Gastroesophageal sphincter (tissue), 3 donors: ENCODE results near the gene LPP.

Source experiments
- CTCF ChIP-seq, 4 experiments: fragments of 200-600 bp in 2 of 4; fragments of 450-650 bp in 2 of 4; sonication (generic) in 1 of 4; IDR thresholded peaks; one replicate each; pipeline ENCODE4 v1.5.1; 2017 to 2019; ENCODE audit warnings: antibody characterized with exemption in 4 of 4, mild to moderate bottlenecking in 2 of 4, moderate library complexity in 2 of 4
- EP300 ChIP-seq: sonication (generic); formaldehyde crosslinking; IDR thresholded peaks from one replicate; pipeline ENCODE4 v1.6.1; 2017; ENCODE audit warnings: antibody characterized with exemption, mild to moderate bottlenecking
- POLR2A ChIP-seq, 2 donors: fragments of 450-650 bp; IDR thresholded peaks; one replicate each; pipeline ENCODE4 v1.6.1; 2017; ENCODE audit warnings: antibody characterized with exemption in 2 of 2, mild to moderate bottlenecking in 2 of 2, moderate library complexity in 1 of 2
- POLR2AphosphoS5 ChIP-seq: sonication (generic); formaldehyde crosslinking; IDR thresholded peaks from one replicate; pipeline ENCODE4 v1.6.1; 2017; ENCODE audit warnings: antibody characterized with exemption

DNA sequence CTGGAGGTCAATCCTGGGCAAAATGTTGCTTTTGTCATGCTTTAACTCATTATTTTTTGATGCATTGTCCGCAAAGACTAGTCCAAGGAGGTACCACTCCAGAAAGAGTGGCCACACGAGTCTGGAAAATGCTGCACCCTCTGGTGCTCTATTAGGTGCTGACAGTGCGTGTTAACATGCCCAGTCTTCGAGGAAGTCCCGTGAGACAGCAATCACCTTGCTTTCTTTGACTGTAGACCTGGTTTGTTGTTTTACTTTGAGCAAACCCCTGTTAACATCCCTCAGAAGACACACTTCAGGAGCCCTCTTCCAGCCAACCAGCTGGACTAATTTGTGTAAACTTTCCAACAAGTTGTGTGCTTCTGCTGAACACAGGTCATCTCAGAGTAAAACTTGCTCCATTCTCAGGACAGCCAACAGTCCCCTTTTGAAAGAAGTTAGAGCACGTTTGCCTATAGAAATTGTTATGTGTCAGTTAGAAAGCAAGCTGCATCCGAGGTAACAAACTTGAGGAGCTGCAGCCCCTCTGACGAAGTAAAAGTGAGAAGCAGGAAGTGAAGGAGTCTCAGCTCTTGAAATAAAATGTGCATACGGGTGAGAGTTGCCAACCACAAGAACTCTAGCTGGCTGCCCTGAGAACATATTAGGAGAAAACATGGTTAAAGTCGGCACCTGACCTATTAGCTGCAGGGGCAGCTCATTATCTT, 205.0 kb downstream of the LPP start:
- TF ChIP-seq CTCF (IDR thresholded peaks at IDR 0.05) (no peak), POLR2A (IDR thresholded peaks at IDR 0.05) (no peak), POLR2AphosphoS5 (peak; percentile 3), EP300 (no peak)
